Hepatocyte (in vitro differentiated cells): ENCODE measurements around the gene SDF4. TPM values are rescaled to one million over a fixed set of nuclear protein-coding genes. Genes with fewer than 3 reads are reported as not detected.

Experiments used
- DNase-seq: peaks from one replicate; pipeline ENCODE4 v3.0.0-alpha.2; 2016; ENCODE audit warnings: low spot score
- H2AFZ ChIP-seq: fragments of 200-600 bp; sonication (generic); 2 replicates; pipeline ENCODE4 v1.6.0; 2016; ENCODE audit warnings: antibody characterized with exemption, mild to moderate bottlenecking
- H3K27ac ChIP-seq: fragments of 200-600 bp; sonication (generic); 2 replicates; pipeline ENCODE4 v1.5.1; 2016; ENCODE audit warnings: mild to moderate bottlenecking
- H3K27me3 ChIP-seq: fragments of 200-600 bp; sonication (generic); 2 replicates; pipeline ENCODE4 v1.6.1; 2016
- H3K36me3 ChIP-seq: fragments of 200-600 bp; sonication (generic); replicated peaks from 2 replicates; pipeline ENCODE4 v1.5.1; 2016; ENCODE audit warnings: low read depth; ENCODE audit not compliant: insufficient read depth
- H3K4me1 ChIP-seq: fragments of 200-600 bp; sonication (generic); 2 replicates; pipeline ENCODE4 v1.5.1; 2016; ENCODE audit warnings: mild to moderate bottlenecking, moderate library complexity; ENCODE audit not compliant: insufficient read depth
- H3K4me2 ChIP-seq: fragments of 200-600 bp; sonication (generic); 2 replicates; pipeline ENCODE4 v1.6.0; 2016
- H3K4me3 ChIP-seq: fragments of 200-600 bp; sonication (generic); 2 replicates; pipeline ENCODE4 v1.5.1; 2016; ENCODE audit warnings: mild to moderate bottlenecking
- H3K79me2 ChIP-seq: fragments of 200-600 bp; sonication (generic); 2 replicates; pipeline ENCODE4 v1.6.0; 2017; ENCODE audit warnings: mild to moderate bottlenecking
- H3K9me2 ChIP-seq: fragments of 200-600 bp; sonication (generic); replicated peaks from 2 replicates; pipeline ENCODE4 v1.6.0; 2017; ENCODE audit warnings: mild to moderate bottlenecking; ENCODE audit not compliant: insufficient read depth
- H3K9me3 ChIP-seq: fragments of 200-600 bp; sonication (generic); 2 replicates; pipeline ENCODE4 v1.5.1; 2016; ENCODE audit warnings: low read depth, mild to moderate bottlenecking
- H4K20me1 ChIP-seq: fragments of 200-600 bp; sonication (generic); 2 replicates; pipeline ENCODE4 v1.6.0; 2016; ENCODE audit warnings: mild to moderate bottlenecking; ENCODE audit not compliant: insufficient read depth, poor library complexity, severe bottlenecking
- CTCF ChIP-seq: fragments of 200-600 bp; sonication (generic); IDR thresholded peaks from 2 replicates; pipeline ENCODE4 v1.5.1; 2016; ENCODE audit warnings: antibody characterized with exemption, mild to moderate bottlenecking; ENCODE audit not compliant: poor library complexity
- EZH2 ChIP-seq: fragments of 200-600 bp; sonication (generic); IDR thresholded peaks from 2 replicates; pipeline ENCODE4 v1.6.1; 2016; ENCODE audit warnings: antibody characterized with exemption, mild to moderate bottlenecking, borderline replicate concordance
- EZH2phosphoT487 ChIP-seq: fragments of 200-600 bp; sonication (generic); IDR thresholded peaks from one replicate; pipeline ENCODE4 v1.6.1; 2018; ENCODE audit warnings: antibody characterized with exemption, mild to moderate bottlenecking, low read depth, moderate library complexity; ENCODE audit not compliant: unreplicated experiment, severe bottlenecking
- WGBS: methylation state at CpG from one replicate; pipeline ENCODE4 v1.1.6; 2016; ENCODE audit warnings: low lambda C conversion rate; ENCODE audit errors: missing lambda C conversion rate; 5-methylcytosine and 5-hydroxymethylcytosine counted together
- polyA plus RNA-seq: library from polyadenylated mRNA; unstranded; fragments of >200 nt; fragmentation: Nextera tagmentation; extraction: Ambion mirVana; gene quantifications from 2 replicates; pipeline ENCODE4 v1.2.1, GENCODE V29; 2016
- total RNA-seq: library from RNA; depleted of rRNA; stranded (reverse); fragments of >200 nt; gene quantifications from 2 replicates; pipeline ENCODE4 v1.2.3, GENCODE V29; 2014

SDF4 gene
- total and polyA plus RNA-seq, 2 experiments from 2014 or later: 156 to 296 TPM

DNA sequence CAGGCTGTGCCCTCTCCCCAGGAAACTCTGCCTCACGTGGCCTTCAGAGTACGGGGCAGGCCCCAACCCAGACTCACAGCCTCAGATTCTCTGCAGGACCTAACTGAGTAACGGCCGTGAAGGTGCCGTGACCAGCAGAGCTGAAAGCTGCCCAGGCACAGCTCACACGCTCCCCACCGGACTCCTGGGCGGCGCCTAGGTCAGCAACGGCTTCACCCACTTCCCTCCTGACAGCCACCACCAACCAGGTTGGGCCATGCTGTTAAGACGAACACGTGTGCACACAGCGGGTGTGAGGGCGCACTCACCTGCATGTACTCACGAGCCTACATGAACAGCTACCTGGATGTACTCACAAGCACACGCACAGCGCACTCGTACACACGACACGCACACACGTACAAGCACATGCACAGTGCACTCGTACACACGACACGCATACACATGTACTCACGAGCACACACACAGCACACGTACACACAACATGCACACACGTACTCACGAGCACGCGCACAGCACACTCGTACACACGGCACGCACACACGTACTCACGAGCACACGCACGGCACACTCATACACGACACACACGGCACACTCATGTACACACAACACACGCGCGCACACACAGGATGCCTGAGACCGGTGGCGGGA lies 9.1 kb downstream of the SDF4 start:
- Histone ChIP-seq H3K4me2 (no peak overlapping the region), H3K4me3 (no peak overlapping the region), H3K27ac (no peak overlapping the region), H3K79me2 (peaks cover 28% of the 10 kb centered on the region), H3K36me3 (no peaks in the 10 kb centered on the region), H3K4me1 (no peaks in the 10 kb centered on the region), H3K9me3 (no peaks in the 10 kb centered on the region), H2AFZ (no peak overlapping the region), H3K9me2 (no peaks in the 10 kb centered on the region), H4K20me1 (peaks cover 31% of the 10 kb centered on the region), H3K27me3 (no peaks in the 10 kb centered on the region)
- whole genome bisulfite sequencing: 98% methylated on average over 44 of the region's 44 CpGs
- TF ChIP-seq CTCF: no peak
- no peak for TF ChIP-seq EZH2phosphoT487
- no peak for TF ChIP-seq EZH2
- DNase-seq: no peak

GRCh38 chr1:1221887-1222574 lies 9.8 kb downstream of the SDF4 start:
- H4K20me1 ChIP-seq: peaks cover 30% of the 10 kb centered on the region
- H3K79me2 ChIP-seq: peaks cover 23% of the 10 kb centered on the region
- no peak overlapping the region for H2AFZ ChIP-seq
- DNase-seq: no peak
- WGBS: 98% methylated on average over 23 of the region's 30 CpGs
- no peaks in the 10 kb centered on the region for H3K9me2 ChIP-seq
- H3K4me3 ChIP-seq: no peak overlapping the region
- TF ChIP-seq EZH2 (no peak), EZH2phosphoT487 (no peak), CTCF (no peak)
- no peaks in the 10 kb centered on the region for H3K27me3 ChIP-seq
- no peaks in the 10 kb centered on the region for H3K4me1 ChIP-seq
- H3K27ac ChIP-seq: no peak overlapping the region
- H3K36me3 ChIP-seq: no peaks in the 10 kb centered on the region
- H3K4me2 ChIP-seq: no peak overlapping the region
- no peaks in the 10 kb centered on the region for H3K9me3 ChIP-seq

DNA sequence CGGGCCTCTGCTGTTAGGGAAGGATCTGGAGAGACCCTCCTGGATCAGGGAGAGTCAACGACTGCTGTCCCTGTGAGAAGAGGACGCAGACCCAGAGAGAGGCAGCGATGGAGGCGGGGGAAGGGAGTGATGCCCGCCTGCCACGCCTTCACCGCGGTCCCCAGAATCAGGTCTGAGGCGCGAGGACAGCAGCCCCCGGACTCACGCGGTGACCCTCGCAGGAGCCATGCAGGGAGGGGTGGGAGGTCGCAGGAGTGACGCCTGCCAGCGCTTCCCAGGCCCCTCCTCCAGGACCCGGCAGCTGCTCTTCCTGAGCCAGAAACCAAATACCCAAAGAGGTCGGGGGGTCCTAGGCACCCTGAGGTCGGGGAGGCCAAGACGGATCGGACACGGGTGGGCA lies 11.6 kb downstream of the SDF4 start:
- Histone ChIP-seq H3K27ac (no peak overlapping the region), H3K4me3 (no peak overlapping the region), H3K79me2 (peaks cover 10% of the 10 kb centered on the region), H3K4me2 (no peak overlapping the region), H3K9me2 (no peaks in the 10 kb centered on the region), H3K4me1 (no peaks in the 10 kb centered on the region), H2AFZ (no peak overlapping the region), H3K27me3 (no peaks in the 10 kb centered on the region), H4K20me1 (peaks cover 13% of the 10 kb centered on the region), H3K9me3 (no peaks in the 10 kb centered on the region), H3K36me3 (no peaks in the 10 kb centered on the region)
- TF ChIP-seq EZH2phosphoT487 (no peak), CTCF (no peak)
- DNase-seq: no peak
- WGBS: 94% methylated on average over 24 of the region's 24 CpGs
